ENCODE measurements around the gene H1-8. TPM values are rescaled to one million over a fixed set of nuclear protein-coding genes. Genes with fewer than 3 reads are reported as not detected.
"Not testable (repeated sequence)": the region's sequence is repeated elsewhere in the genome, so short reads cannot be mapped to it uniquely, and the experiment has no call there.

H1-8 gene, protein sequence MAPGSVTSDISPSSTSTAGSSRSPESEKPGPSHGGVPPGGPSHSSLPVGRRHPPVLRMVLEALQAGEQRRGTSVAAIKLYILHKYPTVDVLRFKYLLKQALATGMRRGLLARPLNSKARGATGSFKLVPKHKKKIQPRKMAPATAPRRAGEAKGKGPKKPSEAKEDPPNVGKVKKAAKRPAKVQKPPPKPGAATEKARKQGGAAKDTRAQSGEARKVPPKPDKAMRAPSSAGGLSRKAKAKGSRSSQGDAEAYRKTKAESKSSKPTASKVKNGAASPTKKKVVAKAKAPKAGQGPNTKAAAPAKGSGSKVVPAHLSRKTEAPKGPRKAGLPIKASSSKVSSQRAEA
- not detected for total RNA-seq
- not detected for polyA plus RNA-seq (ENCODE audit: insufficient read length in 2 of 2)
- long read RNA-seq, donor 1 = 0 reads
- long read RNA-seq, donor 2 = 0 reads
- long read RNA-seq, donor 3 = 0 reads
- long read RNA-seq, donor 4 = 0 reads

DNA sequence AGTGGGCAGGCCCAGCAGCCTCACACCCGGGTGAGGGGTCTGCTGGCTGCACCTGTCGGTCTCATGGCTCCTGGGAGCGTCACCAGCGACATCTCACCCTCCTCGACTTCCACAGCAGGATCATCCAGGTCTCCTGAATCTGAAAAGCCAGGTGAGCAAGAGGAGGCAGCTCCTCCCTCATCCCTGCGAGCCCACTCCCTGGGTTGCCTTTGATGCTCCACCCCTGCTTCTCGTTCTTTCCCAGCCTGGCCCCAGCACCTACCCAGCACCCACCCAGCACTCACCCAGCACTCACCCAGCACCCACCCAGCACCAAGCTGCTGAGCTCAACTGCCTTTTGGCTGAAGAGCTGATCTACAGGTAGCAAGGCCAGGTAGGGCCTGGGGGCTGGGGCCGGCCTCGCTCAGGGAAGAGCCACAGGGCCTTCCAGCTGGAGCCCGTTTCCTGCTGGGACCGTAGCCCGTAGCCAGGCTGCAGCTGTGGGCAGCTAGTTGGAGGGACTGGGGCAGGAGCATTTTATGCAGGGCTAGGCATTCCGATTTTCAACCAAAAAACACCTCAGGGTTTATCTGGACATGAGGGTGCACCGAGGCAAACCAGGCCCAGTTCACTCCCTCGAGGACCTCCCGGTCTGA lies at the start of gene H1-8:
Gene H1-8 (plus strand): TSS at position 20 of the 635 bp plus-strand sequence. CDS start 44 bp downstream, at position 64.
- WGBS (ENCODE audit: insufficient coverage) = 84% methylated on average over 14 of the region's 16 CpGs
- Histone ChIP-seq H3K4me1 (ENCODE audit: control insufficient read depth, insufficient read depth, low read length) (peaks cover 6% of the 10 kb centered on the region), H3K27me3 (ENCODE audit: control insufficient read depth, insufficient read depth, low read length) (no peaks in the 10 kb centered on the region), H3K4me3 (ENCODE audit: low read depth, low read length) (no peak within 1 kb of the TSS), H3K27ac (ENCODE audit: low read depth, low read length) (no peak within 1 kb of the TSS), H3K9me3 (ENCODE audit: control insufficient read depth, insufficient read depth, low read length) (no peaks in the 10 kb centered on the region), H3K36me3 (ENCODE audit: control insufficient read depth, insufficient read depth, low read length) (no peaks in the 10 kb centered on the region)
- no peak for DNase-seq (ENCODE audit: low read depth in 4 of 6, low spot score in 6 of 6)

DNA sequence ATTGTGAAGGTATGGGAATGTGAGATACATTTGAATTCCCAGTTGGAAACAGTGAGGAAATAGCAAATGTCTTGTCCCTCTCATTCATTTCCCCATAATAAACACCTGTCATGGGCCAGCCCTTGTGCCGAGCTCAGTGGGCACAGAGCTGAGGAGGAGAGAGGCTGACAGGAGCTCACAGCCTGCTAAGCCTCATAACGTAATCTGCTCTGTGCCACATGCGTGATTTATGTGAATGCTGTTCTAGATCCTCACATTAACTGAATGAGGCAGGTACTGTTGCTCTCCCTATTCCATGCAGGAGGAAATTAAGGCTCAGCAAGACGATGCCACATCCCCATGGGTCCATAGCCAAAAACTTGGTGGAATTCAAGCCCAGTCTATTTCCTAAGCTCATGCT lies 49.8 kb upstream of the H1-8 start:
- Histone ChIP-seq H3K4me3 (ENCODE audit: low read depth, low read length) (no peak overlapping the region), H3K27me3 (ENCODE audit: control insufficient read depth, insufficient read depth, low read length) (no peaks in the 10 kb centered on the region), H3K4me1 (ENCODE audit: control insufficient read depth, insufficient read depth, low read length) (peaks cover 10% of the 10 kb centered on the region), H3K36me3 (ENCODE audit: control insufficient read depth, insufficient read depth, low read length) (peaks cover 44% of the 10 kb centered on the region), H3K27ac (ENCODE audit: low read depth, low read length) (no peak overlapping the region), H3K9me3 (ENCODE audit: control insufficient read depth, insufficient read depth, low read length) (no peaks in the 10 kb centered on the region)
- 86% methylated on average over 3 of the region's 4 CpGs for WGBS (ENCODE audit: insufficient coverage)
- DNase-seq (ENCODE audit: low read depth in 4 of 6, low spot score in 6 of 6) = no peak

DNA sequence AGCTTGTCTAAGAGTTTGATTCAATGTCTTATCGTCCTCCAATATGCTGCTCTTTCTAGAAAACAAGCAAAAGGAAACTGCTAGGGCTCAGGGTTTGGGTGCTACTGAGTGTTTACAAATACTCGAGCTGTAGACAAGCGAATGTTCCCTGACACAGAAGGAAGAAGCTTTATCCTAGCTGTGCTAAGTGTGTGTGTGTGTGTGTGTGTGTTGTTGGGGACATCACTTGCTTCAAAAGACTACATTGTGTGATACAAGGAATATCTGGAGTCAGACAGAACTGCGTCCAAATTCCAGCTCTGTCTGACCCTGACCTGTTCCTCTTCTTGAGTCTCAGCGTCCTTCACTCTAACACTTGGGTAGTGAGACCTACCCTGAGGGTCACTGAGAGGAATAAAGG lies 48.5 kb upstream of the H1-8 start:
- Histone ChIP-seq H3K36me3 (ENCODE audit: control insufficient read depth, insufficient read depth, low read length) (peaks cover 43% of the 10 kb centered on the region), H3K27ac (ENCODE audit: low read depth, low read length) (peak overlapping the region; percentile 61)
- H3K4me1 ChIP-seq (ENCODE audit: control insufficient read depth, insufficient read depth, low read length); DNase-seq (ENCODE audit: low read depth in 4 of 6, low spot score in 6 of 6); H3K27me3 ChIP-seq (ENCODE audit: control insufficient read depth, insufficient read depth, low read length); H3K4me3 ChIP-seq (ENCODE audit: low read depth, low read length); H3K9me3 ChIP-seq (ENCODE audit: control insufficient read depth, insufficient read depth, low read length): not testable (repeated sequence)
- 80% methylated on average over 3 of the region's 5 CpGs for WGBS (ENCODE audit: insufficient coverage)

DNA sequence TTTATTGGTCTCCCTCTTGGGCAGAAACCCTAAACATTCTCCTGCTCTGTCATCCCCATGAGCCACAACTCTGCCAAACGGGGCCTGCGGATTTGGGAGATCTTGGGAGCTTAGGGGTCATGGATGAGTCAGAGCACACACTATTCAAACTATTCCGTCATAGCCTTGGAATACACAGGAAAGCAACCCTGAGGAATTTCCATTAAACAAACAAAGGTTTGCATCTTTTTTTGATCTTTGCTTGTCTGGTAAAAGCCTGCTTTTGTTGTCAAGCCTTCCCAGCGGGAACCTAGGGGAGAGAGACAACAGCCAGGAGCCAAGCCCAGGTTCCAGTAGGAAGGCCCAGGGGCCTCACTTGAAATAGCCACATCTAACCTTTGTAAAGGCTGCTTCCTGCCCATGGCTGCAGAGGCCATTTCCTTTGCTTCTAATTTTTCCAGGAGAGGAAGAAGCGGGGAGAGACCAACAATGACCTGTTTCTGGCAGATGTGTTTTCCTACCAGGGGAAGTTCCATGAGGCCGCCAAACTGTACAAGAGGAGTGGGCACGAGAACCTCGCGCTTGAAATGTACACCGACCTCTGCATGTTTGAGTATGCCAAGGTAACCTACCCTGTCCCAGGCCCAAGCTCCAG lies 47.9 kb upstream of the H1-8 start:
- not testable (repeated sequence) for H3K4me1 ChIP-seq (ENCODE audit: control insufficient read depth, insufficient read depth, low read length); H3K9me3 ChIP-seq (ENCODE audit: control insufficient read depth, insufficient read depth, low read length); DNase-seq (ENCODE audit: low read depth in 4 of 6, low spot score in 6 of 6); H3K4me3 ChIP-seq (ENCODE audit: low read depth, low read length); H3K27me3 ChIP-seq (ENCODE audit: control insufficient read depth, insufficient read depth, low read length)
- 88% methylated on average over 6 of the region's 10 CpGs for WGBS (ENCODE audit: insufficient coverage)
- Histone ChIP-seq H3K27ac (ENCODE audit: low read depth, low read length) (peak overlapping the region; percentile 64), H3K36me3 (ENCODE audit: control insufficient read depth, insufficient read depth, low read length) (peaks cover 47% of the 10 kb centered on the region)

DNA sequence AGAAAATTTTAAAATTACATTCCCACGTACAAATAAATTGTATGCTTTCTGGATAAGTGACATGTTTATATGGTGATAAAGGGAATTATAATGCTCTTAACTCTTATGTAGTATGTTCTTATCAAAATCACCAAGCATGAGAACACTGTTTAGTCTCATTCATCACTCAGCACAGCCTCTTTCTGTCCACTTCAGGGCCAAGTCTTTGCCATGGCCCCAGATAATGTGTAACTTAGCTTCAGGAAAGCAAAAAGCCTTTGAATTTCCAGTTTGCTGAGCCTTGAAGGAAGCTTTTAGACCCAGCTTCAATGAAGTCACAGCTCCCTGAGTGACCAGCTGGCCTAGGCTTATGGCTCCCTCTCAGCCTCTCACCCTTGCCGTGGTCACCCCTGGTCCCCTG lies 45.1 kb upstream of the H1-8 start:
- not testable (repeated sequence) for DNase-seq (ENCODE audit: low read depth in 4 of 6, low spot score in 6 of 6); H3K4me3 ChIP-seq (ENCODE audit: low read depth, low read length); H3K4me1 ChIP-seq (ENCODE audit: control insufficient read depth, insufficient read depth, low read length); H3K27me3 ChIP-seq (ENCODE audit: control insufficient read depth, insufficient read depth, low read length); H3K9me3 ChIP-seq (ENCODE audit: control insufficient read depth, insufficient read depth, low read length); H3K27ac ChIP-seq (ENCODE audit: low read depth, low read length)
- peaks cover 51% of the 10 kb centered on the region for H3K36me3 ChIP-seq (ENCODE audit: control insufficient read depth, insufficient read depth, low read length)
- WGBS (ENCODE audit: insufficient coverage) = 93% methylated on average over 1 of the region's 2 CpGs

DNA sequence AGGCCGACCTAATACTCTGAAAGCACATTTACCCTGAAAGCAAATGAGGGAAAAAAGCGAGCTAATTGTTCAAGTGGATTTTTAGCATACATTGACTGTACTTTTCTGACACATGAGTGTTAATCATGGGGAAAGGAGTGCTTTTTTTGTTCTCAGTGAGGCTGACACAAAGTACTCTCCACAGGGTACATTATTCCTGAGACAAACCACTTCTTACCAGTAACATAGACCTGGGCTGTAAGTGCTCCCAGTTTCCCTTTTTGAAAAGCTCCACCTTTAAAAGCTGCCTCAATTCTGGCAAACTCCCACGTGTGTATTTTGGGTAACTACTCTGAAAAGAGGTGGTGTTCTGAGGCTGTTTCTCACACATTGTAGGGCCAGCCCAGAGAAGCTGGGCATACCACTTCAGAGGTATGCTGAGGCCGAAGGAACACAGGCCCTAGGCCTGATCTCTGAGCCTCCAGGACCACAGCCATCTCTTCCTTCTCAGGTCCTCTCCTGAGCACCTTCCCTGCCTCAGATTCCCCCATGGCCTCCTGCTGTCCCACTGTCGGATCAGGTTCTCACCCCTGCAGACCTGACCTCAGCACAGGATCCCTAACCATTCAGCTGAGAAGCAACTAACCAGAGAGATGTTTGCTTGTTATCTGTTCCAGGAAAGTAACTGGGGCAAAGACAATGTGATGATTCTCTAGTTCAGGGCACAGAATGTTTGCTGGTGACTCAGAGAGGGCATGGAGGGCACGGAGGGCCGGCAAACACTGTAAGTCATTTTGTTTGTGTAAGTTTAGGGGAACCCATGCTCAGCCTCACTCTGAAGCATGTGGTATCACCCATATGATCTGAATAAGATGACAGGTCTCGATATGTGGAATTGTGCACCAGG lies 44.1 kb upstream of the H1-8 start:
- Histone ChIP-seq H3K36me3 (ENCODE audit: control insufficient read depth, insufficient read depth, low read length) (peaks cover 45% of the 10 kb centered on the region), H3K4me1 (ENCODE audit: control insufficient read depth, insufficient read depth, low read length) (peaks cover 11% of the 10 kb centered on the region)
- not testable (repeated sequence) for H3K27ac ChIP-seq (ENCODE audit: low read depth, low read length); H3K4me3 ChIP-seq (ENCODE audit: low read depth, low read length); H3K9me3 ChIP-seq (ENCODE audit: control insufficient read depth, insufficient read depth, low read length); DNase-seq (ENCODE audit: low read depth in 4 of 6, low spot score in 6 of 6); H3K27me3 ChIP-seq (ENCODE audit: control insufficient read depth, insufficient read depth, low read length)
- 100% methylated on average over 1 of the region's 8 CpGs for WGBS (ENCODE audit: insufficient coverage)

- H3K9me3 ChIP-seq (ENCODE audit: control insufficient read depth, insufficient read depth, low read length); DNase-seq (ENCODE audit: low read depth in 4 of 6, low spot score in 6 of 6); H3K27ac ChIP-seq (ENCODE audit: low read depth, low read length); H3K27me3 ChIP-seq (ENCODE audit: control insufficient read depth, insufficient read depth, low read length); H3K4me3 ChIP-seq (ENCODE audit: low read depth, low read length): not testable (repeated sequence)
- 100% methylated on average over 5 of the region's 14 CpGs for WGBS (ENCODE audit: insufficient coverage)
- peaks cover 51% of the 10 kb centered on the region for H3K36me3 ChIP-seq (ENCODE audit: control insufficient read depth, insufficient read depth, low read length)
- peaks cover 11% of the 10 kb centered on the region for H3K4me1 ChIP-seq (ENCODE audit: control insufficient read depth, insufficient read depth, low read length)
Measured at GRCh38 chr3:129499604-129500333, 43.2 kb upstream of the H1-8 start.

- WGBS (ENCODE audit: insufficient coverage) = 100% methylated on average over 2 of the region's 5 CpGs
- no peaks in the 10 kb centered on the region for H3K27me3 ChIP-seq (ENCODE audit: control insufficient read depth, insufficient read depth, low read length)
- no peaks in the 10 kb centered on the region for H3K9me3 ChIP-seq (ENCODE audit: control insufficient read depth, insufficient read depth, low read length)
- DNase-seq (ENCODE audit: low read depth in 4 of 6, low spot score in 6 of 6) = no peak
- H3K36me3 ChIP-seq (ENCODE audit: control insufficient read depth, insufficient read depth, low read length) = peaks cover 50% of the 10 kb centered on the region
- H3K27ac ChIP-seq (ENCODE audit: low read depth, low read length) = no peak overlapping the region
- no peak overlapping the region for H3K4me3 ChIP-seq (ENCODE audit: low read depth, low read length)
- peaks cover 11% of the 10 kb centered on the region for H3K4me1 ChIP-seq (ENCODE audit: control insufficient read depth, insufficient read depth, low read length)
Measured at GRCh38 chr3:129500334-129500658, 42.7 kb upstream of the H1-8 start.

DNA sequence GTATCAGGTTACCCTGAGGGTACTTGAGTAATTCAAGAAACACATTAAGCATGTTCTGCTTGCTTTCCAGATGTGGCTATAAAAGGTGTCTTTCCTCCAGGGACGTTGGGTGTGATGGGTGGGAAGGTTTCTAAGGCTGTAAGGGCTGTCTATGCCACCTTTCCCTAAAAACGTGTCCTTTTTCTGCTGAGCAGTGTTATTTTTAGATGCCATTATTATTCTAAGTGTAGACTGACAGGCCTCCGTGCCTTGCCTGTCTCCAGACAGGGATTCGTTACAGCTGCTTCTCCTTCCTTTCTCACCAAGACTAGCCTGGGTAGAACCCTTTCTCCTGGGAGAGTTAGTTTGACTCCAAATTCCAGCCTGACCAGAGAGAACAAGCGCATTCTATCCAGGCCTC lies 41.3 kb upstream of the H1-8 start:
- Histone ChIP-seq H3K4me3 (ENCODE audit: low read depth, low read length) (no peak overlapping the region), H3K27ac (ENCODE audit: low read depth, low read length) (no peak overlapping the region), H3K36me3 (ENCODE audit: control insufficient read depth, insufficient read depth, low read length) (peaks cover 43% of the 10 kb centered on the region), H3K4me1 (ENCODE audit: control insufficient read depth, insufficient read depth, low read length) (peaks cover 21% of the 10 kb centered on the region), H3K9me3 (ENCODE audit: control insufficient read depth, insufficient read depth, low read length) (no peaks in the 10 kb centered on the region), H3K27me3 (ENCODE audit: control insufficient read depth, insufficient read depth, low read length) (no peaks in the 10 kb centered on the region)
- WGBS (ENCODE audit: insufficient coverage) = 100% methylated on average over 1 of the region's 5 CpGs
- DNase-seq (ENCODE audit: low read depth in 4 of 6, low spot score in 6 of 6) = no peak
